Panc1 (cell line): ENCODE results near the gene ZCCHC7. TPM values are rescaled to one million over a fixed set of nuclear protein-coding genes. Genes with fewer than 3 reads are reported as not detected.

Experiments used
- ATAC-seq: fragments of 200-7000 bp; cut with Tn5 transposase; 2 replicates; pipeline ENCODE4 v1.9.1; 2020; ENCODE audit warnings: mild to moderate bottlenecking, moderate library complexity
- BruUV-seq: library from RNA; stranded (reverse); fragments of 400-500 nt; replicated peaks from 2 replicates; lab custom pipeline; 2021; lab: Mats Ljungman, UMichigan
- CTCF ChIA-PET: fragments of 300-600 bp; sonication (Branson Sonifier 250); formaldehyde crosslinking; loops from one replicate; lab custom pipeline; 2022; ENCODE audit warnings: antibody characterized with exemption; lab: Charles Lee
- POLR2A ChIA-PET: fragments of 300-600 bp; sonication (Branson Sonifier 250); formaldehyde crosslinking; loops from one replicate; lab custom pipeline; 2022; ENCODE audit warnings: antibody characterized with exemption; lab: Charles Lee
- DNase-seq: peaks from one replicate; pipeline ENCODE4 v3.0.0-alpha.2; 2010; ENCODE audit warnings: low read depth, low spot score
- H3K27ac ChIP-seq: 2 replicates; pipeline ENCODE4 v1.5.1; 2011; ENCODE audit warnings: mild to moderate bottlenecking, low read length, inconsistent platforms
- H3K27me3 ChIP-seq: fragments of 200-500 bp; sonication (Bioruptor generic); 2 replicates; pipeline ENCODE4 v1.6.0; 2014; ENCODE audit warnings: low read length, inconsistent platforms; ENCODE audit not compliant: control insufficient read depth, insufficient read depth
- H3K36me3 ChIP-seq: fragments of 200-500 bp; sonication (Bioruptor generic); 2 replicates; pipeline ENCODE4 v1.5.1; 2014; ENCODE audit warnings: inconsistent platforms, mild to moderate bottlenecking, low read length, moderate library complexity; ENCODE audit not compliant: control insufficient read depth, insufficient read depth
- H3K4me1 ChIP-seq: 2 replicates; pipeline ENCODE4 v1.5.1; 2011; ENCODE audit warnings: inconsistent platforms, mild to moderate bottlenecking, low read length, moderate library complexity; ENCODE audit not compliant: control insufficient read depth, insufficient read depth
- H3K4me3 ChIP-seq, 2 experiments: 2 replicates each; pipeline ENCODE4 v1.5.1; 2011 to 2012; ENCODE audit warnings: low read depth in 2 of 2, low read length in 2 of 2, mild to moderate bottlenecking in 2 of 2, inconsistent platforms in 1 of 2, moderate library complexity in 1 of 2
- H3K9me3 ChIP-seq: fragments of 200-500 bp; sonication (Bioruptor generic); 2 replicates; pipeline ENCODE4 v1.5.1; 2014; ENCODE audit warnings: low read depth, mild to moderate bottlenecking, inconsistent platforms, low read length, moderate library complexity; ENCODE audit not compliant: control insufficient read depth, insufficient read depth
- POLR2AphosphoS5 ChIP-seq: IDR thresholded peaks from 2 replicates; pipeline ENCODE4 v1.6.1; 2012; ENCODE audit warnings: mild to moderate bottlenecking, low read depth, low read length, moderate library complexity
- SIN3A ChIP-seq: IDR thresholded peaks from 2 replicates; pipeline ENCODE4 v1.6.1; 2012; ENCODE audit warnings: low read depth, mild to moderate bottlenecking, low read length, moderate library complexity, borderline replicate concordance; ENCODE audit not compliant: insufficient read depth
- TCF7L2 ChIP-seq: IDR thresholded peaks from 2 replicates; pipeline ENCODE4 v1.6.1; 2011; ENCODE audit warnings: mild to moderate bottlenecking, low read depth, low read length, inconsistent platforms
- in situ Hi-C: cut with HindIII; loops from 2 replicates; pipeline ENCODE4 v1.10.0; 2016; ENCODE audit warnings: low sequenced_read_pairs, low pct_unique_long_range_greater_than_20kb
- intact Hi-C: fragments of 100-400 bp; cut with micrococcal nuclease; formaldehyde crosslinking; loops from one replicate; pipeline ENCODE4 v1.10.0; 2022; ENCODE audit not compliant: unreplicated experiment
- total RNA-seq: library from RNA; stranded (reverse); gene quantifications from one replicate; pipeline ENCODE4 v1.2.1, GENCODE V29; 2021; ENCODE audit not compliant: unreplicated experiment
- TF ChIP-seq, protein P1 (sequence below): fragments of 450-650 bp; IDR thresholded peaks from 2 replicates; pipeline ENCODE4 v1.5.1; 2017; ENCODE audit warnings: mild to moderate bottlenecking
- TF ChIP-seq, protein P2 (sequence below), 2 experiments: IDR thresholded peaks; 2 replicates each; pipeline ENCODE4 v1.6.1; 2011 to 2012; ENCODE audit warnings: low read depth in 2 of 2, control low read depth in 1 of 2, low read length in 1 of 2, mild to moderate bottlenecking in 1 of 2, moderate library complexity in 1 of 2; ENCODE audit not compliant: insufficient read depth in 1 of 2

The ZCCHC7 gene
- total RNA-seq, 1 experiment from 2014 or later, result 43.7 TPM

DNA sequence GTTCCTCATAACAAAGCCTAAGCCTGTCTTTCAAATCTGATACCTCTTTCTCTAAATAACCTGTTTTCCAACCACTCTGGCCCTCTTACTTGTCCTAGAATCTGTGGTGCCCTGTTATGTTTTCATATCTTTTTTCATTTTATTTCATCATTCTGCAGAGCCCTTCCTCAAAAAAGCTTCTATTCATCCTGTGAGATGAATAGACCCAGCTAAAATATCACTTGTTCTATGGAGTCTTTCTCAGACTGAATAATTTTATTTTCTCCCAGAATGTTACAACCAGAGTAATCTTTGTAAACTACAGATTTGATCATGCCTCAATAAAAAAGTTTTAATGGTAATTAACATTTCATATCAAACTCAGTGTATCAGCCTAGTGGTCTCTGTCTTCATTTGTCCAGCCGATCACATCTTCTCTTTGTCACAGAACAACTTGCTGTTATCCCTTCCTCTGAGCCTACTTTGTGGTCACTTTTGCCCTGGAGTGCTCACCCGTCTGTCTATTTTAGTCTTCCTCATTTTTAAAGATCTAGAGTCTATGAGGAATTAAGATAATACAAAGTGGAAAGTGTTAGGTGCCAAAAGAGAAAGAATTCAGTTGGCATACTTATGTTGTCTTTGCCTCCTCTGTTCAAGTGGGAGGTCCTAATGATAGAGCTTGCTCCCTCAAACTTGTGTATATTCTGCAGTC lies 77.8 kb downstream of the ZCCHC7 start:
- TF ChIP-seq SIN3A (no peak), POLR2AphosphoS5 (no peak), TCF7L2 (no peak)
- no peak for ATAC-seq
- Histone ChIP-seq H3K4me1 (peaks cover 17% of the 10 kb centered on the region), H3K27me3 (no peaks in the 10 kb centered on the region), H3K36me3 (no peaks in the 10 kb centered on the region), H3K27ac (no peak overlapping the region), H3K4me3 (no peak overlapping the region), H3K9me3 (no peaks in the 10 kb centered on the region)
- DNase-seq, result no peak
- intact Hi-C loops (no loop called here), in situ Hi-C loops (no loop called here)
- POLR2A ChIA-PET, result no interaction called here
- no TSS peak for BruUV-seq
- CTCF ChIA-PET, result interaction anchor here (0.5 kb wide), 1 partner anchor 642 kb away, joined by 3 read pairs; no protein-coding TSS in a partner anchor

DNA sequence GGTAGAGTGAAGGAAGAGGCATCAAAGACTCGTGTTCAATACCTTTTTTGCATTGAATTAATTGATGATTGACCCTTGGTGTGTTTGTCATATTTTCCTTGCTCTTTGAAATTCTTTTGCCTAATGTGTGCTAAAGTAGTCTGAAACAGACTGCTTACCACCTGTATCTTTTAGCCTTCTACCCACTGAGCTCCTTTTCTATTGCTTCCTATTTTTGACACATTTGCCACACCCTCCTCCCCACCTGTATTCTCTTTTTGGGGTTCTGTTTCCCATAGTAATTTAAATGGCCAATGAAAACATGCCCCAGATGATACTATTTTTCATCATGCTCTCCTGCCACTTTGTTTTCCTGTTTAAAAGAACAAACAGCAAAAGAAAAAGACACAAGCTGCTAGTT lies 78.5 kb downstream of the ZCCHC7 start:
- no peak overlapping the region for H3K27ac ChIP-seq

More for the DNA sequence above, 78.5 kb downstream of the ZCCHC7 start:
- no peaks in the 10 kb centered on the region for H3K9me3 ChIP-seq
- POLR2A ChIA-PET, result no interaction called here
- H3K4me3 ChIP-seq, result no peak overlapping the region
- CTCF ChIA-PET, result interaction anchor here (0.5 to 0.7 kb wide), 3 partner anchors 9 to 642 kb away, joined by 3 to 4 read pairs (median 4); no protein-coding TSS in a partner anchor
- intact Hi-C loops (no loop called here), in situ Hi-C loops (no loop called here)
- no TSS peak for BruUV-seq
- H3K27me3 ChIP-seq, result no peaks in the 10 kb centered on the region
- no peak for ATAC-seq
- no peaks in the 10 kb centered on the region for H3K36me3 ChIP-seq
- H3K4me1 ChIP-seq, result peaks cover 17% of the 10 kb centered on the region
- no peak for DNase-seq
- TF ChIP-seq, protein P1, sequence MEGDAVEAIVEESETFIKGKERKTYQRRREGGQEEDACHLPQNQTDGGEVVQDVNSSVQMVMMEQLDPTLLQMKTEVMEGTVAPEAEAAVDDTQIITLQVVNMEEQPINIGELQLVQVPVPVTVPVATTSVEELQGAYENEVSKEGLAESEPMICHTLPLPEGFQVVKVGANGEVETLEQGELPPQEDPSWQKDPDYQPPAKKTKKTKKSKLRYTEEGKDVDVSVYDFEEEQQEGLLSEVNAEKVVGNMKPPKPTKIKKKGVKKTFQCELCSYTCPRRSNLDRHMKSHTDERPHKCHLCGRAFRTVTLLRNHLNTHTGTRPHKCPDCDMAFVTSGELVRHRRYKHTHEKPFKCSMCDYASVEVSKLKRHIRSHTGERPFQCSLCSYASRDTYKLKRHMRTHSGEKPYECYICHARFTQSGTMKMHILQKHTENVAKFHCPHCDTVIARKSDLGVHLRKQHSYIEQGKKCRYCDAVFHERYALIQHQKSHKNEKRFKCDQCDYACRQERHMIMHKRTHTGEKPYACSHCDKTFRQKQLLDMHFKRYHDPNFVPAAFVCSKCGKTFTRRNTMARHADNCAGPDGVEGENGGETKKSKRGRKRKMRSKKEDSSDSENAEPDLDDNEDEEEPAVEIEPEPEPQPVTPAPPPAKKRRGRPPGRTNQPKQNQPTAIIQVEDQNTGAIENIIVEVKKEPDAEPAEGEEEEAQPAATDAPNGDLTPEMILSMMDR, result no peak
- TF ChIP-seq, protein P2, sequence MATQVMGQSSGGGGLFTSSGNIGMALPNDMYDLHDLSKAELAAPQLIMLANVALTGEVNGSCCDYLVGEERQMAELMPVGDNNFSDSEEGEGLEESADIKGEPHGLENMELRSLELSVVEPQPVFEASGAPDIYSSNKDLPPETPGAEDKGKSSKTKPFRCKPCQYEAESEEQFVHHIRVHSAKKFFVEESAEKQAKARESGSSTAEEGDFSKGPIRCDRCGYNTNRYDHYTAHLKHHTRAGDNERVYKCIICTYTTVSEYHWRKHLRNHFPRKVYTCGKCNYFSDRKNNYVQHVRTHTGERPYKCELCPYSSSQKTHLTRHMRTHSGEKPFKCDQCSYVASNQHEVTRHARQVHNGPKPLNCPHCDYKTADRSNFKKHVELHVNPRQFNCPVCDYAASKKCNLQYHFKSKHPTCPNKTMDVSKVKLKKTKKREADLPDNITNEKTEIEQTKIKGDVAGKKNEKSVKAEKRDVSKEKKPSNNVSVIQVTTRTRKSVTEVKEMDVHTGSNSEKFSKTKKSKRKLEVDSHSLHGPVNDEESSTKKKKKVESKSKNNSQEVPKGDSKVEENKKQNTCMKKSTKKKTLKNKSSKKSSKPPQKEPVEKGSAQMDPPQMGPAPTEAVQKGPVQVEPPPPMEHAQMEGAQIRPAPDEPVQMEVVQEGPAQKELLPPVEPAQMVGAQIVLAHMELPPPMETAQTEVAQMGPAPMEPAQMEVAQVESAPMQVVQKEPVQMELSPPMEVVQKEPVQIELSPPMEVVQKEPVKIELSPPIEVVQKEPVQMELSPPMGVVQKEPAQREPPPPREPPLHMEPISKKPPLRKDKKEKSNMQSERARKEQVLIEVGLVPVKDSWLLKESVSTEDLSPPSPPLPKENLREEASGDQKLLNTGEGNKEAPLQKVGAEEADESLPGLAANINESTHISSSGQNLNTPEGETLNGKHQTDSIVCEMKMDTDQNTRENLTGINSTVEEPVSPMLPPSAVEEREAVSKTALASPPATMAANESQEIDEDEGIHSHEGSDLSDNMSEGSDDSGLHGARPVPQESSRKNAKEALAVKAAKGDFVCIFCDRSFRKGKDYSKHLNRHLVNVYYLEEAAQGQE (IDR thresholded peaks at IDR 0.05; ENCODE audit: insufficient read depth in 1 of 2, low read depth in 2 of 2, low read length in 1 of 2), result no peak
- no peak for TF ChIP-seq POLR2AphosphoS5
- TF ChIP-seq TCF7L2, result no peak
- no peak for TF ChIP-seq SIN3A
